ENCODE data around the gene TP63.
A peak's percentile ranks its signal among the peaks of the same experiment; 100 is the strongest.

DNA sequence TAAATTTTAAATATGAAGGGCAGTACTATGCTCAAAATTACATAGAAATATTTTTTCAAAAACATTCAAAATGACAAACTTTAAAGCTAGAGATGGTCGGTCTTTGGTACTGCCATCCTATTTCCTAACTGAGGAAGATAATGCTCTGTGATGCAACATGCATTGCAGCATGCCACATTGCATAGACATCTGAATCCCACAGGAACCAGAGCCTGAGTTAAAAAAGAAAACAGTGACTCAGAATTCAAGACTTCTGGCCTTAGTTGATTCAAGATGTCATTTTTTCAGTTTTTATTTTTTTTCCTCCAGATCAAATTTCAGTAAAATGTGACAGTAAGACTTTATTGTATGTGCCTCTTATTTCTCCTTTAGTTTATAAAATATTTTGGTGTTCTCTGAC is 33.1 kb downstream of the TP63 start:
- TF ChIP-seq CEBPB (IDR thresholded peaks at IDR 0.05), result peak; percentile 86
- TF ChIP-seq, protein P1, sequence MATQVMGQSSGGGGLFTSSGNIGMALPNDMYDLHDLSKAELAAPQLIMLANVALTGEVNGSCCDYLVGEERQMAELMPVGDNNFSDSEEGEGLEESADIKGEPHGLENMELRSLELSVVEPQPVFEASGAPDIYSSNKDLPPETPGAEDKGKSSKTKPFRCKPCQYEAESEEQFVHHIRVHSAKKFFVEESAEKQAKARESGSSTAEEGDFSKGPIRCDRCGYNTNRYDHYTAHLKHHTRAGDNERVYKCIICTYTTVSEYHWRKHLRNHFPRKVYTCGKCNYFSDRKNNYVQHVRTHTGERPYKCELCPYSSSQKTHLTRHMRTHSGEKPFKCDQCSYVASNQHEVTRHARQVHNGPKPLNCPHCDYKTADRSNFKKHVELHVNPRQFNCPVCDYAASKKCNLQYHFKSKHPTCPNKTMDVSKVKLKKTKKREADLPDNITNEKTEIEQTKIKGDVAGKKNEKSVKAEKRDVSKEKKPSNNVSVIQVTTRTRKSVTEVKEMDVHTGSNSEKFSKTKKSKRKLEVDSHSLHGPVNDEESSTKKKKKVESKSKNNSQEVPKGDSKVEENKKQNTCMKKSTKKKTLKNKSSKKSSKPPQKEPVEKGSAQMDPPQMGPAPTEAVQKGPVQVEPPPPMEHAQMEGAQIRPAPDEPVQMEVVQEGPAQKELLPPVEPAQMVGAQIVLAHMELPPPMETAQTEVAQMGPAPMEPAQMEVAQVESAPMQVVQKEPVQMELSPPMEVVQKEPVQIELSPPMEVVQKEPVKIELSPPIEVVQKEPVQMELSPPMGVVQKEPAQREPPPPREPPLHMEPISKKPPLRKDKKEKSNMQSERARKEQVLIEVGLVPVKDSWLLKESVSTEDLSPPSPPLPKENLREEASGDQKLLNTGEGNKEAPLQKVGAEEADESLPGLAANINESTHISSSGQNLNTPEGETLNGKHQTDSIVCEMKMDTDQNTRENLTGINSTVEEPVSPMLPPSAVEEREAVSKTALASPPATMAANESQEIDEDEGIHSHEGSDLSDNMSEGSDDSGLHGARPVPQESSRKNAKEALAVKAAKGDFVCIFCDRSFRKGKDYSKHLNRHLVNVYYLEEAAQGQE (IDR thresholded peaks at IDR 0.05; ENCODE audit: low read depth), result no peak
- TF ChIP-seq EP300 (IDR thresholded peaks at IDR 0.05; ENCODE audit: borderline replicate concordance), result no peak
- TF ChIP-seq, protein P2, sequence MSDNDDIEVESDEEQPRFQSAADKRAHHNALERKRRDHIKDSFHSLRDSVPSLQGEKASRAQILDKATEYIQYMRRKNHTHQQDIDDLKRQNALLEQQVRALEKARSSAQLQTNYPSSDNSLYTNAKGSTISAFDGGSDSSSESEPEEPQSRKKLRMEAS (IDR thresholded peaks at IDR 0.05), result no peak; the same call in 1 of the 2 replicates
- no peak for TF ChIP-seq YY1 (IDR thresholded peaks at IDR 0.05; ENCODE audit: low read depth)
- TF ChIP-seq NFIC (IDR thresholded peaks at IDR 0.05), result no peak
- TF ChIP-seq RAD21 (IDR thresholded peaks at IDR 0.05; ENCODE audit: low read depth), result no peak; the same call in 1 of the 2 replicates
- TF ChIP-seq TCF12 (IDR thresholded peaks at IDR 0.05; ENCODE audit: low read depth), result no peak
- no peak for TF ChIP-seq CREB1 (IDR thresholded peaks at IDR 0.05; ENCODE audit: low read depth)
